PC-9 (cell line): ENCODE results near the gene UBE2R2.

Source experiments
- EZH2 ChIP-seq: fragments of 200-600 bp; sonication (generic); IDR thresholded peaks from 2 replicates; pipeline ENCODE4 v1.8.0; 2017; ENCODE audit warnings: antibody characterized with exemption, low read depth
- TF ChIP-seq, protein P1 (sequence below): fragments of 200-600 bp; sonication (generic); conservative IDR thresholded peaks from 2 replicates; pipeline ENCODE4 v1.6.1; 2017; ENCODE audit warnings: mixed run types, antibody characterized with exemption, mild to moderate bottlenecking, moderate library complexity

DNA sequence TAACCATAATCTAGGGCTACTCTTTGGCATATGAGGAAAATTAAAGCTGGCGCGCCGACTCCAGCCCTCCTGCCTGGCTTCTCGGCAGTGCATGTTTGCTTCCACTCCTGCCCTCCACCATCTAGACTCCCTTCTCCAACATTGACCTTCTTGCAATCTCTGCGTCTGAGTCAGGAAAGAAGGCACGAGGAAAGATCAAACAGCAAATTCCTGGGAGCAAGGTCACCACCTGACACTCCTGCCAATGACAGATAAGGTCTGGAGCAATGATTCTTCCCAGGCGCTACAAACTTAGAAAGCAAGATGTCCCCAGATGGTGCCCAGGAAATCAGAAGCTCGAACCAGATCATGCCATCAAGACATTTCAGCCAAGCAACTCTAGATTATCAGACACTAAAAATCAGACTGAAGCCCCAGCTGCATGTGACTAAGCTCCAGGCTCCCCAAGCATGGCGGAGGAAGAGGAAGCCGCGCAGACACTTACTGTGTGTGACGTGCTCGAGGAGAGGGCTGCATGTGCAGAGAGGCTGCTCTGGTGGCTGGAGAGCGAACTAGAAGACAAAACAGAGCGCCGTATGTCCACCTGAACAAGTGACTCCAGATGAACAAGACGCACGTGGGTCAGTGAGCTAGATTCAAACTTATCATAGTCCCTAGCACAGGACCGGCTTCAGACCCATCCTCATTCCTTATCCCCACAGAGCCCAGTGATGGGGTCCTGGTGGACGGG, 115.3 kb downstream of the UBE2R2 start:
- TF ChIP-seq, protein P1, sequence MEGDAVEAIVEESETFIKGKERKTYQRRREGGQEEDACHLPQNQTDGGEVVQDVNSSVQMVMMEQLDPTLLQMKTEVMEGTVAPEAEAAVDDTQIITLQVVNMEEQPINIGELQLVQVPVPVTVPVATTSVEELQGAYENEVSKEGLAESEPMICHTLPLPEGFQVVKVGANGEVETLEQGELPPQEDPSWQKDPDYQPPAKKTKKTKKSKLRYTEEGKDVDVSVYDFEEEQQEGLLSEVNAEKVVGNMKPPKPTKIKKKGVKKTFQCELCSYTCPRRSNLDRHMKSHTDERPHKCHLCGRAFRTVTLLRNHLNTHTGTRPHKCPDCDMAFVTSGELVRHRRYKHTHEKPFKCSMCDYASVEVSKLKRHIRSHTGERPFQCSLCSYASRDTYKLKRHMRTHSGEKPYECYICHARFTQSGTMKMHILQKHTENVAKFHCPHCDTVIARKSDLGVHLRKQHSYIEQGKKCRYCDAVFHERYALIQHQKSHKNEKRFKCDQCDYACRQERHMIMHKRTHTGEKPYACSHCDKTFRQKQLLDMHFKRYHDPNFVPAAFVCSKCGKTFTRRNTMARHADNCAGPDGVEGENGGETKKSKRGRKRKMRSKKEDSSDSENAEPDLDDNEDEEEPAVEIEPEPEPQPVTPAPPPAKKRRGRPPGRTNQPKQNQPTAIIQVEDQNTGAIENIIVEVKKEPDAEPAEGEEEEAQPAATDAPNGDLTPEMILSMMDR: no peak
- no peak for TF ChIP-seq EZH2
